ENCODE measurements around the gene SLC17A1. TPM values are rescaled to one million over a fixed set of nuclear protein-coding genes. Genes with fewer than 3 reads are reported as not detected.

The SLC17A1 gene
- total RNA-seq, 1 donor = not detected

- no peak for TF ChIP-seq CTCF (IDR thresholded peaks at IDR 0.05; ENCODE audit: extremely low read depth, low read depth, low read length)
- Histone ChIP-seq H3K79me2 (ENCODE audit: insufficient read depth, low read length) (no peaks in the 10 kb centered on the region), H3K27ac (ENCODE audit: low read depth, low read length) (no peak overlapping the region), H3K36me3 (ENCODE audit: insufficient read depth, low read length) (no peaks in the 10 kb centered on the region), H2AFZ (ENCODE audit: low read length) (no peak overlapping the region), H3K9me3 (ENCODE audit: low read depth, low read length) (no peaks in the 10 kb centered on the region), H3K4me3 (ENCODE audit: insufficient read depth, low read length) (no peak overlapping the region), H3K4me1 (ENCODE audit: insufficient read depth, low read length) (no peaks in the 10 kb centered on the region), H3K4me2 (ENCODE audit: insufficient read depth, low read length) (no peak overlapping the region), H3K27me3 (ENCODE audit: insufficient read depth, low read length) (no peaks in the 10 kb centered on the region), H4K20me1 (ENCODE audit: insufficient read depth, low read length) (no peaks in the 10 kb centered on the region)
- no peak for DNase-seq (ENCODE audit: insufficient read length, low spot score, missing footprints)
These were observed 38.0 kb upstream of the SLC17A1 start for GRCh38 chr6:25869840-25870239.

DNA sequence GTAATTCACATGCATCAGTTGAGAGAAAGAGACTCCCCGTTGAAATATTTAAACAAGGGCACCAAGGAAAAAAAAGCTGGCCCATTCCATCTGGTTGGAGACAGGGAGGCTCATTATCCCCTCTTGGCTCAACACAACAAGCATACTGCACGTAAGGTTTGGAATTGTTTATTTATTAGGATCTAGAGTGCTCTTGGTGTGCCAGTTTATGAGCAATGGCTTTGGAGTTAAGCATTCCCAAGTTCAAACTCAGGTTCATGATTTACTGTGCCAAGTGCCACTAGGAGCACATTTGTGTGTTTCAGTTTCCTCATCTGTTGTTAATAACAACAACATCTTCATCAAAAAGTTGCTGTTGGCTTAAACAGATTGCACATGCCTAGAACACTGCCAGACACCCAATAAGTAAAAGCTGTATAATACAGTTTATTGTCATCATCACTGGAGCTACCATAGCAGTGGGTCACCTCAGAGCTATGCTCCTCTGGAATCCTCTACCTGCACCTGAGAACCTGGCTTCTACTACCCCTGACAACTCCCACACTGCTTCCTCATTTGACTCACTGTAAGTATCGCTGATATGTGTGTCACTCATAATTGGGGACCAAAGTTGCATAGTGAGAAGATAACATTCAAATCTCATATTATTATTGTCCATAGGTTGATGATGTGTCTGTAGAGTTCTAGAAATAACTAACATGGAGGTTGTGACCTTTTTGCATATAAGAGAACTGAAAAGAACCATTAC lies 36.8 kb upstream of the SLC17A1 start:
- H3K27ac ChIP-seq (ENCODE audit: low read depth, low read length) = no peak overlapping the region
- H3K36me3 ChIP-seq (ENCODE audit: insufficient read depth, low read length) = no peaks in the 10 kb centered on the region
- no peaks in the 10 kb centered on the region for H3K27me3 ChIP-seq (ENCODE audit: insufficient read depth, low read length)
- H3K4me3 ChIP-seq (ENCODE audit: insufficient read depth, low read length) = no peak overlapping the region
- H2AFZ ChIP-seq (ENCODE audit: low read length) = no peak overlapping the region
- no peaks in the 10 kb centered on the region for H3K4me1 ChIP-seq (ENCODE audit: insufficient read depth, low read length)
- H4K20me1 ChIP-seq (ENCODE audit: insufficient read depth, low read length) = no peaks in the 10 kb centered on the region
- no peaks in the 10 kb centered on the region for H3K79me2 ChIP-seq (ENCODE audit: insufficient read depth, low read length)
- TF ChIP-seq CTCF (IDR thresholded peaks at IDR 0.05; ENCODE audit: extremely low read depth, low read depth, low read length) = no peak
- DNase-seq (ENCODE audit: insufficient read length, low spot score, missing footprints) = no peak
- no peaks in the 10 kb centered on the region for H3K9me3 ChIP-seq (ENCODE audit: low read depth, low read length)
- no peak overlapping the region for H3K4me2 ChIP-seq (ENCODE audit: insufficient read depth, low read length)

GRCh38 chr6:25866011-25866410 lies 34.2 kb upstream of the SLC17A1 start:
- no peak overlapping the region for H3K27ac ChIP-seq (ENCODE audit: low read depth, low read length)
- TF ChIP-seq CTCF (IDR thresholded peaks at IDR 0.05; ENCODE audit: extremely low read depth, low read depth, low read length) = no peak
- H3K36me3 ChIP-seq (ENCODE audit: insufficient read depth, low read length) = no peaks in the 10 kb centered on the region
- no peaks in the 10 kb centered on the region for H4K20me1 ChIP-seq (ENCODE audit: insufficient read depth, low read length)
- no peak for DNase-seq (ENCODE audit: insufficient read length, low spot score, missing footprints)
- H3K27me3 ChIP-seq (ENCODE audit: insufficient read depth, low read length) = no peaks in the 10 kb centered on the region
- no peak overlapping the region for H3K4me3 ChIP-seq (ENCODE audit: insufficient read depth, low read length)
- no peaks in the 10 kb centered on the region for H3K9me3 ChIP-seq (ENCODE audit: low read depth, low read length)
- no peak overlapping the region for H3K4me2 ChIP-seq (ENCODE audit: insufficient read depth, low read length)
- H3K4me1 ChIP-seq (ENCODE audit: insufficient read depth, low read length) = no peaks in the 10 kb centered on the region
- H3K79me2 ChIP-seq (ENCODE audit: insufficient read depth, low read length) = no peaks in the 10 kb centered on the region
- H2AFZ ChIP-seq (ENCODE audit: low read length) = no peak overlapping the region

DNA sequence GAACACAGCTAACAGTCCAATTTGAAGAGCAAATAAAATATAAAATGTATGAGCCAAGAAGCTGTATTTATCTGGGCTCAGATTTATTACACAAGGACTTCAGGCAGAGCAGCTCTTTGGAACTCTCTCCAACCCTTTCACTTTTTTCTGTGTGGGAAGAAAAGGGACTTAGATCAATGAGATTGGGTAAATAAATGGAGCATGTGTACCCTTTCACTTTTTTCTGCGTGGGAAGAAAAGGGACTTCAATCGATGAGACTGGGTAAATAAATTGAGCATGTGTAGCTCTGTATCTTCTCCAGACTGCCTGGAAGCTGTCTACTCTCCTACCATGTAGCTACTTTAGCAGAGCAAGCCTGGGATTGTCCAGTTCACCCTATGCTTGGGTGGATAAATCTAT lies 31.5 kb upstream of the SLC17A1 start:
- Histone ChIP-seq H3K4me1 (ENCODE audit: insufficient read depth, low read length) (no peaks in the 10 kb centered on the region), H3K4me2 (ENCODE audit: insufficient read depth, low read length) (no peak overlapping the region), H4K20me1 (ENCODE audit: insufficient read depth, low read length) (no peaks in the 10 kb centered on the region), H2AFZ (ENCODE audit: low read length) (no peak overlapping the region), H3K36me3 (ENCODE audit: insufficient read depth, low read length) (no peaks in the 10 kb centered on the region), H3K79me2 (ENCODE audit: insufficient read depth, low read length) (no peaks in the 10 kb centered on the region), H3K9me3 (ENCODE audit: low read depth, low read length) (no peaks in the 10 kb centered on the region), H3K27ac (ENCODE audit: low read depth, low read length) (no peak overlapping the region), H3K4me3 (ENCODE audit: insufficient read depth, low read length) (no peak overlapping the region), H3K27me3 (ENCODE audit: insufficient read depth, low read length) (no peaks in the 10 kb centered on the region)
- no peak for DNase-seq (ENCODE audit: insufficient read length, low spot score, missing footprints)
- no peak for TF ChIP-seq CTCF (IDR thresholded peaks at IDR 0.05; ENCODE audit: extremely low read depth, low read depth, low read length)
